ENCODE measurements around the gene LDLRAD3.

LDLRAD3 gene

DNA sequence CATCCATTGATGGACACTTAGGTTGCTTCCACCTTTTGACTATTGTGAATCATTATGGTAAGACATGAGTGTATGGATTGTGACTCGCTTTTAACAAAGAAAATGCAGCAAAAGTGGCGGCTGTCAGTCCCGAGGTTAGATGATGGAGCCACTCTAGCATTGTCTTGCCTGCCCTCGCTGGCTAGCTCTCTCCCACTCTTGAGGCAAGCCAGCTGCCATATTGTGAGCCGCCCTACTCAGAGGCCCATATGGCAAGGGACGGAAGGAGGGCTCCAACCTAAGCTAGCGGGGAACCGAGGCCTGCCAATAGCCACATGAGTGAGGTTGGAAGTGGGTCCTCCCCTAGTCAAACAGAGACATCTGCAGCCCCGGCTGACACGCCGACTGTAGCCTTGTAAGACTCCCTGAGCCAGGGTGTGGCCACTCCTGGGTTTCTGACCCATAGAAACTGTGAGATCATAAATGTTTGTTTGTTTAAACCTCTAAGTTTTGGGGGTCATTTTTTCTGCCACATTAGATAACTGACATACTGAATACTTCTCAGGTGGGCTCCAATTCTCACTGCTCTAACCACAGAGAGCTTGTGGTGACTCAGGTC, 160.2 kb downstream of the LDLRAD3 start:
- no peaks in the 10 kb centered on the region for H3K27me3 ChIP-seq (ENCODE audit: insufficient read depth, low read length)
- H3K36me3 ChIP-seq (ENCODE audit: insufficient read depth, low read depth, low read length): peaks cover 16% of the 10 kb centered on the region; the same call in 1 of the 2 replicates
- H3K4me1 ChIP-seq (ENCODE audit: insufficient read depth, low read length): peaks cover 20% of the 10 kb centered on the region
- no peak overlapping the region for H3K4me3 ChIP-seq (ENCODE audit: low read length)
- H3K27ac ChIP-seq (ENCODE audit: low read length): peak overlapping the region; percentile 20
- H3K9ac ChIP-seq (ENCODE audit: low read depth, low read length): peak overlapping the region; percentile 61; the same call in 1 of the 2 replicates
- no peaks in the 10 kb centered on the region for H3K9me3 ChIP-seq (ENCODE audit: insufficient read depth, low read depth, low read length)

DNA sequence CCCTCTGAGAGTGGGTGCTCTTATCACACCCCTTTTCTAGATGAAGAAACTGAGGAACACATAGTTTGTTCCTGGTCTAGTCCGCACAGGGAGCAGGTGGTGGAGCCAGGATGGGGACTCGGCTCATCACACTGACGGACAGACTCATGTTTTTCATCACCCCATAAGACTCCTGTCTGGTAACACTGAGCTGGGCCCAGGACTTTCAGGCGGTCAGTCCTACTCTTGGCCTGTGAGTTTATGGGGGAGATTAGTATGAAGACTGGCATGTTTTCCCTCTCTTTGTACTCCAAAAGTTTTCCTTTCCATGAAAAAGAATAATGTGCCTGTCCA, 160.8 kb downstream of the LDLRAD3 start:
- no peaks in the 10 kb centered on the region for H3K27me3 ChIP-seq (ENCODE audit: insufficient read depth, low read length)
- peaks cover 26% of the 10 kb centered on the region for H3K4me1 ChIP-seq (ENCODE audit: insufficient read depth, low read length)
- H3K4me3 ChIP-seq (ENCODE audit: low read length): no peak overlapping the region
- peaks cover 12% of the 10 kb centered on the region; the same call in 1 of the 2 replicates for H3K36me3 ChIP-seq (ENCODE audit: insufficient read depth, low read depth, low read length)
- peak overlapping the region; percentile 20 for H3K27ac ChIP-seq (ENCODE audit: low read length)
- no peaks in the 10 kb centered on the region for H3K9me3 ChIP-seq (ENCODE audit: insufficient read depth, low read depth, low read length)
- peak overlapping the region; percentile 61; the same call in 1 of the 2 replicates for H3K9ac ChIP-seq (ENCODE audit: low read depth, low read length)

DNA sequence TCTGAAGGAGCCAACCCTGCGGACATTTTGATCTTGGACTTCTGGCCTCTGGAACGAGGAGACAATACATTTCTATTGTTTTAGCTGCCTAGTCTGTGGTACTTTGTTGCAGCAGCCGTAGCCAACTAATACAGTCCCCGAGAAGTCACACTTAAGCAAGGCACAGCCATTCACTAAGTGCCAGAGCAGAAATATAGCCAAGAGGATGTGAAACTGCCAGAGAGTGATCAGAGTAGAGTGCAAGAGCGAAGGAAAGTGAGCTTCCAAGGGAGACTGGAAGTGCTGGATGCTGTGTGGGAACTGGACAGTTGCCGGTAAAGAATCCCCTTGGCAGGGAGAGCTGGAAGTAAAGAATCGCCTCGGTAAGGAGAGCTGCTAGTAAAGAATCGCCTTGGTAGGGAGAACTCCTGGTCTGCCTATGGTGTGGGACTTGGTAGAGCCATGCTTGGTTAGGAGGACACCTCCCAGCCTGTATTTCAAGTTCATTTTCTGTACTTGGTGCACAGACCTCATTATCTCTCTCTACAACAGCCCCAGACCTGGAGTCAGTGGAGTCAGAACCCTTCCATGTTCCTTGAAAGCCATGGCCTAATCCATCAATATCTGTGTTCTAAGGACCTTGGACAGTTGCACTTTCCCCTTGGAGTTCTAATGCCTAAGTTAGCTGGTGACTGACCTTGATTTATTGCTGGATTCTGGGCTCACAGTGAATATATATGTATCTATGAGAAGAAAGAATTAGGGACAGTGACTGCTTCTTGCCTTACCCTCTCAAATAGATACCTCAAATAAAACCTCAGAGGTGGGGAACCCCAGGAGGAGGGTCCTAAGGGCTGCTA, 162.1 kb downstream of the LDLRAD3 start:
- Histone ChIP-seq H3K9me3 (ENCODE audit: insufficient read depth, low read depth, low read length) (no peaks in the 10 kb centered on the region), H3K4me1 (ENCODE audit: insufficient read depth, low read length) (peaks cover 35% of the 10 kb centered on the region), H3K4me3 (ENCODE audit: low read length) (no peak overlapping the region), H3K36me3 (ENCODE audit: insufficient read depth, low read depth, low read length) (peaks cover 9% of the 10 kb centered on the region; the same call in 1 of the 2 replicates), H3K27me3 (ENCODE audit: insufficient read depth, low read length) (no peaks in the 10 kb centered on the region), H3K27ac (ENCODE audit: low read length) (peak overlapping the region; percentile 20), H3K9ac (ENCODE audit: low read depth, low read length) (peak overlapping the region; percentile 61)

DNA sequence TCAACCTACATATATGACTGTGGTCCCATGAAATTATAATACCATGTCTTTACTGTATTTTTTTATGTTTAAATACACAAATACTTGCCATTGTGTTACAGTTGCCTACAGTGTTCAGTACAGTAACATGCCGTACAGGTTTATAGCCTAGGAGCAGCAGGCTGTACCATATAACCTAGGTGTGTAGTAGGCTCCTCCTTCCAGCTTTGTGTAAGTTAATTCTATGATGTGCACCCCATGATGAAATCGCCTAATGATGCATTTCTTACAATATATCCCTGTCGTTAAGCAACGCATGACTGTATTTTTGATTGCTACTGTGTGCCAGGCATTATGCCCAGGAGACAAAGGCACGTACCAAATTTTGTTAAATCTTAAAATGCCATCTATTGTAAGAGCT, 163.7 kb downstream of the LDLRAD3 start:
- H3K27ac ChIP-seq (ENCODE audit: low read length): no peak overlapping the region
- H3K4me1 ChIP-seq (ENCODE audit: insufficient read depth, low read length): peaks cover 40% of the 10 kb centered on the region
- peaks cover 9% of the 10 kb centered on the region; the same call in 1 of the 2 replicates for H3K36me3 ChIP-seq (ENCODE audit: insufficient read depth, low read depth, low read length)
- no peaks in the 10 kb centered on the region for H3K9me3 ChIP-seq (ENCODE audit: insufficient read depth, low read depth, low read length)
- H3K9ac ChIP-seq (ENCODE audit: low read depth, low read length): no peak overlapping the region
- H3K4me3 ChIP-seq (ENCODE audit: low read length): no peak overlapping the region
- no peaks in the 10 kb centered on the region for H3K27me3 ChIP-seq (ENCODE audit: insufficient read depth, low read length)

DNA sequence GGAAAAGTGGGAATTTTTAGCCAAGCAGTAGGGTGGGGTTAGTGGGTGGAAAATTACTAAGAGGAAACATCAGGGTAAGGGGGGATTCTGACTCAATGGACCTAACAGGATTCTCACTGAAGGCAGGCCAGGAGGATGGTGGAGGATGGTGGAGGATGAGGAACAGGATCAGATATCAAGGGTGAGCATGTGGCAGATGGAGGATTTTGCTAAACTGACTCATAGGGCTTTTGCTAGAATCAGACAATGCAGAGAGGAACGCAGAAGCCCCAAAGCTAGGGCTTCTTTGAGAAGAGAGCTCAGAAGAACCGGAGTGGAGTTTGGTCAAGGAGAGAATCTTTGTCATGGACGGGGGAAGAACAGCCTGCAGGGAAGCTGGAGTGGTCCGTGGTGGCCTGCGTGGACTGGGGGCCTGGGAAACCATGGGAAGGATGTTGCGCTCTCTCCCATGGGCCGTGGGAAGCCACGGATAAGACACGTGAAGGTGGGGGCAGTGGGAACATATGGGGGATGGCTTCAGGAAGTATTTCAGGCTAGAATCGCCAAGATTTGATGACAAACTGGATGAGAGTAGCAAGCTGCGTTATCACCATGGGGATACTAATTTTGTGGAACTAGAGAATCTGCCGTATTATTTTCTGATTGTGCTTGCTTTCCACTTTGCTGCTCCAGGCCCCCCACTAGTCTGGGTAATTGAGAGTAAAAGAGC, 165.2 kb downstream of the LDLRAD3 start:
- H3K9me3 ChIP-seq (ENCODE audit: insufficient read depth, low read depth, low read length): peaks cover 14% of the 10 kb centered on the region; the same call in 1 of the 2 replicates
- H3K27ac ChIP-seq (ENCODE audit: low read length): peak overlapping the region; percentile 94
- H3K9ac ChIP-seq (ENCODE audit: low read depth, low read length): peak overlapping the region; percentile 63
- H3K4me1 ChIP-seq (ENCODE audit: insufficient read depth, low read length): peaks cover 40% of the 10 kb centered on the region
- peaks cover 14% of the 10 kb centered on the region; the same call in 1 of the 2 replicates for H3K36me3 ChIP-seq (ENCODE audit: insufficient read depth, low read depth, low read length)
- no peaks in the 10 kb centered on the region for H3K27me3 ChIP-seq (ENCODE audit: insufficient read depth, low read length)
- H3K4me3 ChIP-seq (ENCODE audit: low read length): peak overlapping the region; percentile 1; the same call in 1 of the 2 replicates

DNA sequence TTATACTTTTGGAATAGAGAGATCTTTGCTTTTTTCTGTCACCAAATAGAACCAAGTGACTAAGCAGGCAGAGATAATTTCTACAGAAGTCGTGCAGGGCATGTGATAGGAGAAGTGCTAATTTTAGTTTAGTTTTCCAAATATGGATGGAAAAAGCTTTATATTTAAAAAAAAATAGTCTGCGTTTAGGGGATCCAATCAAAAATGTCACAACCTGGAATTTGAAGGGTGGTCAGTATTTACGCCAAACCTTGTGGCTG, 165.7 kb downstream of the LDLRAD3 start:
- H3K4me1 ChIP-seq (ENCODE audit: insufficient read depth, low read length): peaks cover 37% of the 10 kb centered on the region
- H3K27me3 ChIP-seq (ENCODE audit: insufficient read depth, low read length): no peaks in the 10 kb centered on the region
- peak overlapping the region; percentile 63 for H3K9ac ChIP-seq (ENCODE audit: low read depth, low read length)
- peak overlapping the region; percentile 94 for H3K27ac ChIP-seq (ENCODE audit: low read length)
- peaks cover 16% of the 10 kb centered on the region; the same call in 1 of the 2 replicates for H3K9me3 ChIP-seq (ENCODE audit: insufficient read depth, low read depth, low read length)
- H3K4me3 ChIP-seq (ENCODE audit: low read length): peak overlapping the region; percentile 1; the same call in 1 of the 2 replicates
- peaks cover 14% of the 10 kb centered on the region; the same call in 1 of the 2 replicates for H3K36me3 ChIP-seq (ENCODE audit: insufficient read depth, low read depth, low read length)

DNA sequence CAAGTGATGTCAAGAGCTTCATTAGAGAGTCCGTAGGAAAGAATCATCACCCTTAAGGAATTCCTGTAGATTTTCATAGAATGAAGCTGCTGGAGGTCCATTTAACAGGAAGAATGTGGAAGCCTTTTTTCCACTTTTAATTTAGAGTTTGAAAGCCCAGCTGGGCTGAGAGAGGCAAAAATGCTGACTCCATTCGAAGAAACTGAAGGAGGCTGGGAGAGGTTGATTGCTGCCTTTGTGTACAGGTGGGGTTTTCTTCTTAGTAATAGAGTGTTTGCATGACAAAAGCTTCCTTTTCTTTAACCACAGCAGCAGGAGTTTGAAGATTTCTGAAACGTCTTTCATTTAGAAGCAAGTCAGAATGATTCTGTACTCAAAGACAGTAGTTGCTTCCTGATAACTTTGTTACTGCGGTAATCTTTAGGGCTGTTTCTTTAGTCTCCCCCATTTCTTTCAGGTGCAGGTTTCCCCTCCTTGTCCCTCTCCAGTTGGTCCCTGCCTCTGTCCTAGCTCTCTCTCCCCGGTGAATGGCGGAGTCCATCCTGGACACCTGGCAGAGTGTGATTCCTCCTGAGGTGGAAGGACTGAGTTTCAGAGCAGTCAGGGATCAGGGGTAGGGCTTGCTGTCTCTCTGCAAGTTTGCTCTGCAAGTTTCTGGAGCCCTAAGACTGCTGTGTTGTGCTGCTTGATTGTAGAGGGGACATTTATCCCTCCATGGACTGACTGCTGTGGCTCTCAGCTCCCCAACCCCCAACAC, 166.2 kb downstream of the LDLRAD3 start:
- peaks cover 19% of the 10 kb centered on the region; the same call in 1 of the 2 replicates for H3K36me3 ChIP-seq (ENCODE audit: insufficient read depth, low read depth, low read length)
- peak overlapping the region; percentile 37; the same call in 1 of the 2 replicates for H3K4me3 ChIP-seq (ENCODE audit: low read length)

DNA sequence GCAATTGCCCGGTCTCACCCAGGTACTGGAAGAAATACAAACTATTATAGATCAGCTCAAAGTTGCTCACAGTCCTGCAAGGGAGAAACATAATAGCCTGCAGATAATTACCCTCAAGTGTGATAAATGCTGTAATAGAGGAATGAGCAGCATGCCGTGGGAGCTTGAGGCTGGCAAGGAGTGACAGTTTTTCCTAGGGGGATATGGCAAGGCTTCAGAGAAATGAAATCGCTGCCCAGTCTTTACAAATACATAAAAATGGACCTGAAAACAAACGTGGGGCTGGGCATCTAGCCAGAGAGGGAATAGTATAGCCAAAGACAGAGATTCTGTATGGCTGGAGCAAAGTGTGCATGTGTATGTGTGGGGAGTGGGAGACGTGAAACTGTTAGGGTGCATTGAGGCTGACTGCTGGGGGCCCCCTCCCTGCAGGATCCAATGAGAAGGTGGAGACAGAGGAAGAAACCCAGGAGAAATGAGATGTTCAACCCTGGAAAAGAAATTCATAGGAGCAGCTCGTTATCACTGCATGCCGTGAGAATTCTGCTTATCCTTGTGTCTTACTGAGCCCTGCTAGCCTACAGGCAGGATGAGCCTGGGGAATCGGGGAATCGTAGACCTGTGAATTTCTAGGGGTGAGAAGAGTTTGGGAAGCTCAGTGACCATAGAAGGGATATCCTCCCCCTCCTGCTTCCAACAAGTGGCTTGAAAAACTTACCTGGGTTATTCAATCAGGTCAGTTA, 167.0 kb downstream of the LDLRAD3 start:
- Histone ChIP-seq H3K4me1 (ENCODE audit: insufficient read depth, low read length) (peaks cover 24% of the 10 kb centered on the region), H3K27me3 (ENCODE audit: insufficient read depth, low read length) (no peaks in the 10 kb centered on the region), H3K27ac (ENCODE audit: low read length) (peak overlapping the region; percentile 86), H3K9me3 (ENCODE audit: insufficient read depth, low read depth, low read length) (peaks cover 16% of the 10 kb centered on the region; the same call in 1 of the 2 replicates), H3K36me3 (ENCODE audit: insufficient read depth, low read depth, low read length) (peaks cover 26% of the 10 kb centered on the region; the same call in 1 of the 2 replicates), H3K9ac (ENCODE audit: low read depth, low read length) (peak overlapping the region; percentile 87), H3K4me3 (ENCODE audit: low read length) (peak overlapping the region; percentile 37; the same call in 1 of the 2 replicates)

More for the DNA sequence above, 166.2 kb downstream of the LDLRAD3 start:
- peak overlapping the region; percentile 87 for H3K9ac ChIP-seq (ENCODE audit: low read depth, low read length)
- H3K4me1 ChIP-seq (ENCODE audit: insufficient read depth, low read length): peaks cover 32% of the 10 kb centered on the region
- no peaks in the 10 kb centered on the region for H3K27me3 ChIP-seq (ENCODE audit: insufficient read depth, low read length)
- peak overlapping the region; percentile 94 for H3K27ac ChIP-seq (ENCODE audit: low read length)
- H3K9me3 ChIP-seq (ENCODE audit: insufficient read depth, low read depth, low read length): peaks cover 16% of the 10 kb centered on the region; the same call in 1 of the 2 replicates

DNA sequence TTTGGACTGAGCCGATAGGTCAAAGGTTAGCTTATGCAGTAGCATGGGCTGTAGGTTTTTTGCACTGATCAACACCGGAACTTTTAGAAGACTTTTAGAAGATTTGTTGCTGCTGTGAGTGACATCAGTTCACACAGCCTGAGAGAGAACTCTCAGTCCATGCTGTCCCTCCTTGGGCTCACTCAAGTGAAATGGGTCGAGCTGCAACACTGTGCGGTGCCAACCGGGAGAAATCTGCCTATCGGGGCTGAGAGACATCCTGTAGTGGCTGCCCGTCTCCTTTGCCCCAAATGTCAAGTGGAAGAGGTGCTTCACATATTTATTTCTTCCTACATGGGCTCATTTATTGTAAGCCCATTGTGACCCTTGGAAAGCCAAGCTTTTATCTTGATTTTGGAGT, 170.2 kb downstream of the LDLRAD3 start:
- Histone ChIP-seq H3K27ac (ENCODE audit: low read length) (no peak overlapping the region), H3K4me1 (ENCODE audit: insufficient read depth, low read length) (peaks cover 19% of the 10 kb centered on the region), H3K27me3 (ENCODE audit: insufficient read depth, low read length) (no peaks in the 10 kb centered on the region), H3K9ac (ENCODE audit: low read depth, low read length) (no peak overlapping the region), H3K36me3 (ENCODE audit: insufficient read depth, low read depth, low read length) (peaks cover 21% of the 10 kb centered on the region; the same call in 1 of the 2 replicates), H3K4me3 (ENCODE audit: low read length) (no peak overlapping the region), H3K9me3 (ENCODE audit: insufficient read depth, low read depth, low read length) (peaks cover 16% of the 10 kb centered on the region; the same call in 1 of the 2 replicates)

DNA sequence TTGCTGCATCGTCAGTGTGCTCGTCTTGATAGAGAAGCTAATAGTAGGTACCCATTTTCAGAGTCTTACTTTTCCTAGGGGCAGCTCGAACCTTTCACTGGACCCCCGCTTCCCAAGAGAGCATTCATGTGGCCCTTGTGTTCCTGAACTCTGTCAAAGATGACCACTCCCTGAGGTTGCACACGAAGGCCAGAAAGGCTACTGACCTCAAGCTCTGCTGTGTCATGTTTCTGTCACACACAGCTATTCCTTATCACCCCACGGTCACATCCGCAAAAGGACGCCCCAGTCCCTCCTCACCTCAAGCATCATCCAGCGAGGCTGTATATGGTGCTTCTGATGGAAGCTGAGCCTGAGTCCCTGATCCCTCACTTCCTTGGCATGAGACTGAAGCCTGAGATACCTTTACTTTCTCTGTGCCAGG, 171.5 kb downstream of the LDLRAD3 start:
- H3K4me3 ChIP-seq (ENCODE audit: low read length): no peak overlapping the region
- H3K36me3 ChIP-seq (ENCODE audit: insufficient read depth, low read depth, low read length): peaks cover 21% of the 10 kb centered on the region; the same call in 1 of the 2 replicates
- H3K27ac ChIP-seq (ENCODE audit: low read length): no peak overlapping the region
- peaks cover 16% of the 10 kb centered on the region; the same call in 1 of the 2 replicates for H3K9me3 ChIP-seq (ENCODE audit: insufficient read depth, low read depth, low read length)
- no peak overlapping the region for H3K9ac ChIP-seq (ENCODE audit: low read depth, low read length)
- peaks cover 10% of the 10 kb centered on the region for H3K4me1 ChIP-seq (ENCODE audit: insufficient read depth, low read length)
- no peaks in the 10 kb centered on the region for H3K27me3 ChIP-seq (ENCODE audit: insufficient read depth, low read length)

Data from iPS-20b (cell line).